B cell (primary cell): Measurements from ENCODE around the gene ANKRA2. TPM values are rescaled to one million over a fixed set of nuclear protein-coding genes. Genes with fewer than 3 reads are reported as not detected.

Experiments
- ATAC-seq: fragments of 200-7000 bp; cut with Tn5 transposase; one replicate; pipeline ENCODE4 v1.10.0; 2021; ENCODE audit warnings: low read depth, mild to moderate bottlenecking, moderate number of reproducible peaks, moderate library complexity
- CTCF ChIA-PET: fragments of 350-600 bp; sonication (Branson Sonifier 250); formaldehyde crosslinking; loops from one replicate; lab custom pipeline; 2021; ENCODE audit warnings: antibody characterized with exemption, inconsistent platforms; lab: Charles Lee
- POLR2A ChIA-PET: fragments of 350-600 bp; sonication (Branson Sonifier 250); formaldehyde crosslinking; loops from one replicate; lab custom pipeline; 2021; ENCODE audit warnings: antibody characterized with exemption; lab: Charles Lee
- DNase-seq: peaks from one replicate; pipeline ENCODE4 v3.0.0; 2013
- H2AFZ ChIP-seq: 2 replicates; pipeline ENCODE4 v1.6.1; 2012; ENCODE audit warnings: mild to moderate bottlenecking, low read depth, low read length; ENCODE audit not compliant: insufficient read depth, poor library complexity, severe bottlenecking
- H3K27ac ChIP-seq, 2 donors: 1 replicate in 1 of 2; 2 replicates in 1 of 2; pipeline ENCODE4 v1.5.1; 2012 to 2013; ENCODE audit warnings: low read length in 2 of 2, mild to moderate bottlenecking in 2 of 2, moderate library complexity in 1 of 2
- H3K27me3 ChIP-seq, 4 experiments: fragments of 200-600 bp in 1 of 4; sonication (generic) in 1 of 4; replicated peaks in 1 of 4; 1 replicate in 2 of 4; 2 replicates in 2 of 4; pipeline versions ENCODE4 v1.6.1 to v1.7.0; 2013 to 2016; ENCODE audit warnings: low read length in 3 of 4, mild to moderate bottlenecking in 2 of 4, mixed read lengths in 1 of 4, moderate library complexity in 1 of 4; ENCODE audit not compliant: insufficient read depth in 4 of 4, control insufficient read depth in 3 of 4; ENCODE audit errors: control extremely low read depth in 1 of 4
- H3K36me3 ChIP-seq, 2 experiments: replicated peaks in 1 of 2; 1 replicate in 1 of 2; 2 replicates in 1 of 2; pipeline versions ENCODE4 v1.6.1 to v1.7.1; 2013; ENCODE audit warnings: low read length in 1 of 2; ENCODE audit not compliant: insufficient read depth in 2 of 2, control insufficient read depth in 1 of 2; ENCODE audit errors: control extremely low read depth in 1 of 2, extremely low read depth in 1 of 2
- H3K4me1 ChIP-seq, 2 donors: fragments of 200-600 bp in 1 of 2; sonication (generic) in 1 of 2; 1 replicate in 1 of 2; 2 replicates in 1 of 2; pipeline versions ENCODE4 v1.5.1 to v1.6.1; 2013 to 2017; ENCODE audit warnings: low read length in 2 of 2; ENCODE audit not compliant: control insufficient read depth in 2 of 2, insufficient read depth in 2 of 2
- H3K4me2 ChIP-seq: replicated peaks from 2 replicates; pipeline ENCODE3; 2012; ENCODE audit warnings: mild to moderate bottlenecking, low read depth, low read length; ENCODE audit not compliant: poor library complexity, severe bottlenecking
- H3K4me3 ChIP-seq, 5 experiments: fragments of 200-600 bp in 1 of 5; sonication (generic) in 1 of 5; 1 replicate in 3 of 5; 2 replicates in 2 of 5; pipeline versions ENCODE4 v1.5.1 to v1.7.0; 2011 to 2016; ENCODE audit warnings: low read length in 4 of 5, mild to moderate bottlenecking in 4 of 5, low read depth in 2 of 5, control low read depth in 1 of 5, moderate library complexity in 1 of 5; ENCODE audit not compliant: insufficient read depth in 1 of 5; ENCODE audit errors: control extremely low read depth in 1 of 5, extremely low read depth in 1 of 5
- H3K79me2 ChIP-seq: fragments of 200-600 bp; sonication (generic); one replicate; pipeline ENCODE4 v1.6.0; 2016; ENCODE audit warnings: low read length; ENCODE audit not compliant: control insufficient read depth, insufficient read depth
- H3K9ac ChIP-seq: fragments of 200-600 bp; sonication (generic); 2 replicates; pipeline ENCODE4 v1.6.1; 2017; ENCODE audit warnings: mild to moderate bottlenecking, low read length, moderate library complexity
- H3K9me3 ChIP-seq, 3 donors: one replicate each; pipeline versions ENCODE4 v1.6.1 to v1.7.1; 2013; ENCODE audit warnings: low read length in 2 of 3; ENCODE audit not compliant: control insufficient read depth in 2 of 3, insufficient read depth in 1 of 3; ENCODE audit errors: control extremely low read depth in 1 of 3
- H4K20me1 ChIP-seq: 2 replicates; pipeline ENCODE4 v1.6.0; 2012; ENCODE audit warnings: mild to moderate bottlenecking, low read length; ENCODE audit not compliant: insufficient read depth, control insufficient read depth, poor library complexity, severe bottlenecking
- H3K27ac Mint-ChIP-seq: one replicate; pipeline ENCODE4 v1.8.0; 2021; ENCODE audit warnings: mixed read lengths
- H3K27me3 Mint-ChIP-seq: one replicate; pipeline ENCODE4 v1.8.0; 2021; ENCODE audit warnings: mixed read lengths
- H3K4me1 Mint-ChIP-seq: one replicate; pipeline ENCODE4 v1.8.0; 2021; ENCODE audit warnings: mixed read lengths
- H3K4me3 Mint-ChIP-seq: one replicate; pipeline ENCODE4 v1.8.0; 2021; ENCODE audit warnings: mixed read lengths
- H3K9me3 Mint-ChIP-seq: one replicate; pipeline ENCODE4 v1.8.0; 2022; ENCODE audit warnings: mixed read lengths; ENCODE audit not compliant: insufficient read depth
- CTCF ChIP-seq: fragments of 200-600 bp; IDR thresholded peaks from one replicate; pipeline ENCODE4 v1.8.0; 2022; ENCODE audit warnings: antibody characterized with exemption, mild to moderate bottlenecking
- EZH2 ChIP-seq: IDR thresholded peaks from 2 replicates; pipeline ENCODE4 v1.6.1; 2012; ENCODE audit warnings: borderline replicate concordance, low read depth, mild to moderate bottlenecking, moderate library complexity, low read length; ENCODE audit not compliant: insufficient read depth, poor library complexity, severe bottlenecking
- WGBS: methylation state at CpG from one replicate; pipeline ENCODE4 v1.1.5; 2013; ENCODE audit warnings: missing lambda C conversion rate; ENCODE audit not compliant: insufficient coverage; 5-methylcytosine and 5-hydroxymethylcytosine counted together
- intact Hi-C: fragments of 100-400 bp; cut with micrococcal nuclease; formaldehyde crosslinking; loops from one replicate; pipeline ENCODE4 v1.10.0; 2022
- polyA plus RNA-seq: library from polyadenylated mRNA; depleted of rRNA; stranded (reverse); fragments of >200 nt; gene quantifications from 2 replicates; pipeline ENCODE4 v1.2.3, GENCODE V29; 2012
- total RNA-seq, 2 donors: library from RNA; stranded (reverse); fragments of 120-200 nt in 1 of 2; gene quantifications; 1 replicate in 1 of 2; 2 replicates in 1 of 2; pipeline versions ENCODE4 v1.2.3 to v1.2.4, GENCODE V29; 2013 to 2022

Gene ANKRA2
- total and polyA plus RNA-seq, 2 donors (not counting 1 experiment from before 2014, with no cell fraction given) = 24.1 to 47.9 TPM

GRCh38 chr5:73605223-73606087, 40.0 kb upstream of the ANKRA2 start:
- H3K4me1 ChIP-seq = no peaks in the 10 kb centered on the region
- H3K4me2 ChIP-seq = no peak overlapping the region
- H2AFZ ChIP-seq = no peak overlapping the region
- ChIA-PET CTCF (interaction anchor here (1.1 kb wide), 1 partner anchor 14 kb away, joined by 4 read pairs; no protein-coding TSS in a partner anchor), POLR2A (no interaction called here)
- intact Hi-C loops = no loop called here
- DNase-seq (no peak), ATAC-seq (no peak)
- H3K4me3 ChIP-seq = no peak overlapping the region
- no peak overlapping the region for H3K4me3 Mint-ChIP-seq
- H3K27ac ChIP-seq = no peak overlapping the region
- 94% methylated on average over 2 of the region's 8 CpGs for WGBS
- H3K36me3 ChIP-seq = no peaks in the 10 kb centered on the region
- TF ChIP-seq CTCF = no peak
- no peak for TF ChIP-seq EZH2
- H3K9me3 Mint-ChIP-seq = no peaks in the 10 kb centered on the region
- peaks cover 7% of the 10 kb centered on the region for H3K27me3 Mint-ChIP-seq
- peaks cover 0 to 6% (median 5%) of the 10 kb centered on the region in 3 donors for H3K9me3 ChIP-seq
- no peak overlapping the region for H3K9ac ChIP-seq
- no peaks in the 10 kb centered on the region for H3K4me1 Mint-ChIP-seq
- no peaks in the 10 kb centered on the region for H3K79me2 ChIP-seq
- no peak overlapping the region for H3K27ac Mint-ChIP-seq
- peaks cover 0 to 3% (median 0%) of the 10 kb centered on the region in 4 experiments for H3K27me3 ChIP-seq
- H4K20me1 ChIP-seq = no peaks in the 10 kb centered on the region

DNA sequence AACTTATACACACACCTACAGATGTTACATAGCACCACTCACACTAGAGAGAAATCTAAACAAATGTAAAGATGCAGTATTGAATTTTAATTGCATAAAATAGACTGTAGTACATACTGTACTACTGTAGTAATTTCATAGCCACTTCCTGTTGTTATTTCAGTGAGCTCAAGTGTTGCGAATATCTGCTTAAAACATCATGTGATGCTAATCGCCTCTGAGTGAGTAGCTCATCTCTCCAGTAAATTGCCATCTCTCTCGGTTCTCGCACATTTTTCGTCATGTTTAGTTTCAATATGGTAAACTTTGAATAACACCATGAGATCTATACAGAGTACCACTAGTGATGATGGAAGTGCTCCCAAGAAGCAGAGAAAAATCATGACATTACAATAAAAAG, 38.6 kb upstream of the ANKRA2 start:
- H3K4me1 Mint-ChIP-seq = no peaks in the 10 kb centered on the region
- H3K4me1 ChIP-seq = no peaks in the 10 kb centered on the region
- H3K4me2 ChIP-seq = no peak overlapping the region
- DNase-seq (no peak), ATAC-seq (no peak)
- H3K9me3 ChIP-seq = peaks cover 0 to 6% (median 5%) of the 10 kb centered on the region in 3 donors
- TF ChIP-seq EZH2 (no peak), CTCF (no peak)
- 61% methylated on average over 2 of the region's 5 CpGs for WGBS
- no peak overlapping the region for H2AFZ ChIP-seq
- ChIA-PET CTCF (no interaction called here), POLR2A (no interaction called here)
- no peaks in the 10 kb centered on the region for H3K9me3 Mint-ChIP-seq
- H3K36me3 ChIP-seq = no peaks in the 10 kb centered on the region
- H3K27me3 ChIP-seq = peaks cover 0 to 3% (median 0%) of the 10 kb centered on the region in 4 experiments
- H3K27ac Mint-ChIP-seq = no peak overlapping the region
- intact Hi-C loops = no loop called here
- H3K4me3 ChIP-seq = no peak overlapping the region
- peaks cover 11% of the 10 kb centered on the region for H3K27me3 Mint-ChIP-seq
- no peak overlapping the region for H3K9ac ChIP-seq
- H3K79me2 ChIP-seq = no peaks in the 10 kb centered on the region
- no peak overlapping the region for H3K4me3 Mint-ChIP-seq
- H3K27ac ChIP-seq = no peak overlapping the region
- no peaks in the 10 kb centered on the region for H4K20me1 ChIP-seq
